HepG2 (cell line): Measurements from ENCODE around the gene TXNIP. TPM values are rescaled to one million over a fixed set of nuclear protein-coding genes. Genes with fewer than 3 reads are reported as not detected.

ENCODE experiments used
- AHR ChIP-seq: IDR thresholded peaks from 2 replicates; pipeline ENCODE4 v1.6.1; 2018; ENCODE audit warnings: missing genetic modification reagents, missing compliant biosample characterization
- ATF7 ChIP-seq, 2 experiments: fragments of 450-650 bp in 1 of 2; sonication (generic) in 1 of 2; formaldehyde crosslinking in 1 of 2; IDR thresholded peaks; 2 replicates each; pipeline versions ENCODE4 v1.4.0 to v1.6.1; 2016 to 2020; ENCODE audit warnings: antibody characterized with exemption in 1 of 2, mild to moderate bottlenecking in 1 of 2, missing genetic modification reagents in 1 of 2
- CBX5 ChIP-seq: sonication (generic); formaldehyde crosslinking; IDR thresholded peaks from 2 replicates; pipeline ENCODE4 v1.4.0; 2020; ENCODE audit warnings: missing genetic modification reagents, borderline replicate concordance
- DMAP1 ChIP-seq: IDR thresholded peaks from 2 replicates; pipeline ENCODE4 v1.6.1; 2016
- ELF1 ChIP-seq: sonication (generic); formaldehyde crosslinking; IDR thresholded peaks from 2 replicates; pipeline ENCODE4 v1.4.0; 2020; ENCODE audit warnings: missing genetic modification reagents
- ELF3 ChIP-seq: IDR thresholded peaks from 2 replicates; pipeline ENCODE4 v1.6.1; 2016; ENCODE audit warnings: missing genetic modification reagents, missing compliant biosample characterization
- GATAD2A ChIP-seq: IDR thresholded peaks from 2 replicates; pipeline ENCODE4 v1.6.1; 2016
- HNF4G ChIP-seq, 2 experiments: sonication (generic) in 1 of 2; formaldehyde crosslinking in 1 of 2; IDR thresholded peaks; 2 replicates each; pipeline versions ENCODE4 v1.4.0 to v1.6.1; 2011 to 2020; ENCODE audit warnings: borderline replicate concordance in 2 of 2, low read depth in 2 of 2, mild to moderate bottlenecking in 2 of 2, low read length in 1 of 2, missing genetic modification reagents in 1 of 2, moderate library complexity in 1 of 2
- HOXA7 ChIP-seq: sonication (generic); formaldehyde crosslinking; IDR thresholded peaks from 2 replicates; pipeline ENCODE4 v1.8.1; 2022; ENCODE audit warnings: mild to moderate bottlenecking, missing genetic modification reagents, moderate library complexity
- LCORL ChIP-seq, 2 experiments: fragments of 450-650 bp in 1 of 2; sonication (generic) in 1 of 2; formaldehyde crosslinking in 1 of 2; IDR thresholded peaks; 2 replicates each; pipeline versions ENCODE4 v1.5.0 to v1.6.1; 2017 to 2020; ENCODE audit warnings: antibody characterized with exemption in 1 of 2, missing genetic modification reagents in 1 of 2
- NPAS2 ChIP-seq: sonication (generic); formaldehyde crosslinking; IDR thresholded peaks from 2 replicates; pipeline ENCODE4 v1.8.0; 2022; ENCODE audit warnings: mild to moderate bottlenecking, missing genetic modification reagents, borderline replicate concordance
- RBM39 ChIP-seq: fragments of 200-400 bp; formaldehyde crosslinking; IDR thresholded peaks from one replicate; pipeline ENCODE4 v1.6.1; 2018; ENCODE audit warnings: antibody characterized with exemption, mild to moderate bottlenecking, low read depth, low read length; ENCODE audit not compliant: poor library complexity, severe bottlenecking
- SMAD9 ChIP-seq: sonication (generic); formaldehyde crosslinking; IDR thresholded peaks from 2 replicates; pipeline ENCODE4 v1.5.1; 2020; ENCODE audit warnings: mild to moderate bottlenecking, missing genetic modification reagents
- WIZ ChIP-seq: sonication (generic); formaldehyde crosslinking; IDR thresholded peaks from 2 replicates; pipeline ENCODE4 v1.5.1; 2020; ENCODE audit warnings: mild to moderate bottlenecking, missing genetic modification reagents
- ZMYM2 ChIP-seq: sonication (generic); formaldehyde crosslinking; IDR thresholded peaks from 2 replicates; pipeline ENCODE4 v1.8.0; 2022; ENCODE audit warnings: mild to moderate bottlenecking, missing genetic modification reagents
- ZNF546 ChIP-seq: sonication (generic); formaldehyde crosslinking; conservative IDR thresholded peaks from 2 replicates; pipeline ENCODE4 v1.8.1; 2023; ENCODE audit warnings: mild to moderate bottlenecking, missing genetic modification reagents
- ZNF614 ChIP-seq: IDR thresholded peaks from 2 replicates; pipeline ENCODE4 v1.6.1; 2018; ENCODE audit warnings: missing biosample characterization, missing genetic modification reagents, inconsistent platforms, borderline replicate concordance
- ZNF720 ChIP-seq: sonication (generic); formaldehyde crosslinking; IDR thresholded peaks from 2 replicates; pipeline ENCODE4 v1.4.0; 2020; ENCODE audit warnings: missing genetic modification reagents
- polyA plus RNA-seq, 8 experiments: library from polyadenylated mRNA; depleted of rRNA in 3 of 8; stranded (reverse) in 7 of 8; unstranded in 1 of 8; fragments of >200 nt; fragmentation: Illumina TruSeq in 4 of 8; extraction: Trizol in 4 of 8; gene quantifications; 2 replicates each; pipeline versions ENCODE4 v1.2.1 to v1.2.3, GENCODE V29; 2011 to 2016; ENCODE audit warnings: low read depth in 4 of 8, missing spikeins in 1 of 8, mixed read lengths in 1 of 8; ENCODE audit not compliant: insufficient read depth in 1 of 8
- total RNA-seq, 5 experiments: library from RNA; depleted of rRNA; stranded (reverse); fragments of >200 nt; fragmentation: Illumina TruSeq; extraction: Trizol; gene quantifications; 2 replicates each; pipeline ENCODE4 v1.2.3, GENCODE V29; 2016; ENCODE audit warnings: low read depth in 1 of 5
- TF ChIP-seq, protein P1 (sequence below): sonication (generic); formaldehyde crosslinking; IDR thresholded peaks from 2 replicates; pipeline ENCODE4 v1.8.1; 2023; ENCODE audit warnings: mild to moderate bottlenecking, moderate library complexity, missing genetic modification reagents
- TF ChIP-seq, protein P2 (sequence below): sonication (generic); formaldehyde crosslinking; IDR thresholded peaks from 2 replicates; pipeline ENCODE4 v1.4.0; 2020; ENCODE audit warnings: mild to moderate bottlenecking, missing genetic modification reagents
- TF ChIP-seq, protein P3 (sequence below): sonication (generic); formaldehyde crosslinking; IDR thresholded peaks from 2 replicates; pipeline ENCODE4 v1.9.0; 2021; ENCODE audit warnings: missing genetic modification reagents, mild to moderate bottlenecking, borderline replicate concordance
- TF ChIP-seq, protein P4 (sequence below): sonication (generic); formaldehyde crosslinking; IDR thresholded peaks from 2 replicates; pipeline ENCODE4 v1.4.0; 2020; ENCODE audit warnings: missing genetic modification reagents

Gene TXNIP
- total and polyA plus RNA-seq, 2 of the 13 experiments (the other 11 are each of a cell fraction or from before 2014, with no cell fraction given) = 24.4 to 237 TPM

DNA sequence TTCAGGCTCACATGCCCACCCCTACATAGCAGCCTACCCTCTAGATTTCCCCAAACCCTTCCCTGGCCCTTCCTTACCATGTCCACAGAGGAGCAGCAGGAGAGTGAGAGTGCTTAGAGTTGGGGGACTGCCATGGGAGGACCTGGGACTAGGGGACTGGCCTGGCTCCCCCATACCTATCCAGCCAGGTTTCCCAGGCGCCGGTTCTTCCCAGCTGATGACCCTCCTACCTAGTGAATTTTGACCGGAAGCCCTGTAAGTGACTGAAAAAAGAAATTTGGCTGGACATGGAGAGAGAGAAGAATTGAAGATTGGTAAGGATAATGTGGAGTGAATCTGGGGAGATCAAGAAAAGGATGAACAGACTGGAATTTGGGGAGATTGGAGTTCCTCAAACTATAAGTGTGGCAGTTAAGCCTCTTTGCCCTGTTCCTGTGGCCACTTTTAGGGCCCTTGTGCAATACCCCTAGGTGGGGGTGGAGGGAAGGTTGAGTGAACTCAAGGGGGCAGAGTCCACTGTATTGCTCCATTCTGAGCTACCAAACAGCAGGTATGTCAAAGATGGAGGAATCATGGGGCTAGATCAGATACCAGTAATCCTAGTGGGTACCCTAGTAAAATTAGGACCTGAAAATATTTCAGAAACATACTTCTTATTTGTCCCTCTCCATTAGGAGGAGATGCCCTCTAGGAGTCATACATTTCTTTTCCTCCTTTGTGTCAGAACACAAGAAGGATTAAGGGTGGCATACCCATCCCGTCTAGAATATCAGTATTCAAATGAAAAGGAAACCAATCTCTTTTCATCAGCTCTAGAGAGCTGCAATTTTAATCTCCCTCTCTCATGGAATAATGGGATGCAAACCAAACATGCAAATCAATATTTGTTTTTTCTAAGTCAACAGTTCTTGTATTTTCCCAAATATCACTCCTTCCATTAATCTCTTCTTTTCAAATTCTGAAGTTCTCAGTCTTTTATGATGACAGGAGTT is 24.0 kb upstream of the TXNIP start (continued):
- TF ChIP-seq WIZ = peak; percentile 72; the same call in 1 of the 2 replicates
- TF ChIP-seq ATF7 (IDR thresholded peaks at IDR 0.05) = no peak
- no peak for TF ChIP-seq ATF7 (CRISPR knock-in tag; IDR thresholded peaks at IDR 0.05)
- TF ChIP-seq NPAS2 (CRISPR knock-in tag) = no peak
- TF ChIP-seq RBM39 = no peak
- no peak for TF ChIP-seq DMAP1 (CRISPR knock-in tag)
- TF ChIP-seq ELF1 = peak; percentile 53; the same call in 1 of the 2 replicates
- TF ChIP-seq, protein P1, sequence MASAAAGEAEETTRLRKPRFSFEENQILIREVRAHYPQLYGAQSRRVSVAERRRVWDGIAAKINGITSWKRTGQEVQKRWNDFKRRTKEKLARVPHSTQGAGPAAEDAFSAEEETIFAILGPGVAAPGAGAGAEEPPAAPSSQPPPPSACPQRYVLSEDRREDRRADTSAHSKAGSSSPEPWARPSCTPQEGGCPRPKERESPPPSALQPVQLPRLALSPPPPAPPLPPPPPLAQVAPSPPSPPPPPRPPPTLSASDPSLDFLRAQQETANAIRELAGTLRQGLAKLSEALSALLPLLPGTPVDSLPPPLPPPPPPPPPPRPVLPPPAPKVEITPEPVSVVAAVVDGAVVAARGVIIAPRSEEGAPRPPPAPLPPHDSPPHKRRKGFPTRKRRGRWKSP (CRISPR knock-in tag) = 0 out of 2 replicates have a peak, but pooled peaks have one; percentile 12
- TF ChIP-seq HNF4G (IDR thresholded peaks at IDR 0.05; ENCODE audit: borderline replicate concordance, low read depth, low read length) = peak; percentile 95
- TF ChIP-seq HNF4G (CRISPR knock-in tag; IDR thresholded peaks at IDR 0.05; ENCODE audit: borderline replicate concordance, low read depth) = peak; percentile 80; the same call in 1 of the 2 replicates
- no peak for TF ChIP-seq SMAD9 (CRISPR knock-in tag)
- TF ChIP-seq ZNF546 (CRISPR knock-in tag) = no peak
- TF ChIP-seq CBX5 (CRISPR knock-in tag) = peak; percentile 78; the same call in 1 of the 2 replicates
- no peak for TF ChIP-seq ZNF720 (CRISPR knock-in tag)
- TF ChIP-seq, protein P2, sequence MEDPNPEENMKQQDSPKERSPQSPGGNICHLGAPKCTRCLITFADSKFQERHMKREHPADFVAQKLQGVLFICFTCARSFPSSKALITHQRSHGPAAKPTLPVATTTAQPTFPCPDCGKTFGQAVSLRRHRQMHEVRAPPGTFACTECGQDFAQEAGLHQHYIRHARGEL (CRISPR knock-in tag) = no peak
- no peak for TF ChIP-seq AHR (CRISPR knock-in tag)
- peak; percentile 86 for TF ChIP-seq GATAD2A
- peak; percentile 58; the same call in 1 of the 2 replicates for TF ChIP-seq ZNF614
- 0 out of 2 replicates have a peak, but pooled peaks have one; percentile 36 for TF ChIP-seq ZMYM2 (CRISPR knock-in tag)
- TF ChIP-seq, protein P3, sequence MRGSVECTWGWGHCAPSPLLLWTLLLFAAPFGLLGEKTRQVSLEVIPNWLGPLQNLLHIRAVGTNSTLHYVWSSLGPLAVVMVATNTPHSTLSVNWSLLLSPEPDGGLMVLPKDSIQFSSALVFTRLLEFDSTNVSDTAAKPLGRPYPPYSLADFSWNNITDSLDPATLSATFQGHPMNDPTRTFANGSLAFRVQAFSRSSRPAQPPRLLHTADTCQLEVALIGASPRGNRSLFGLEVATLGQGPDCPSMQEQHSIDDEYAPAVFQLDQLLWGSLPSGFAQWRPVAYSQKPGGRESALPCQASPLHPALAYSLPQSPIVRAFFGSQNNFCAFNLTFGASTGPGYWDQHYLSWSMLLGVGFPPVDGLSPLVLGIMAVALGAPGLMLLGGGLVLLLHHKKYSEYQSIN (CRISPR knock-in tag) = no peak
- TF ChIP-seq LCORL (IDR thresholded peaks at IDR 0.05) = peak; percentile 75
- TF ChIP-seq LCORL (CRISPR knock-in tag; IDR thresholded peaks at IDR 0.05) = peak; percentile 99
- TF ChIP-seq, protein P4, sequence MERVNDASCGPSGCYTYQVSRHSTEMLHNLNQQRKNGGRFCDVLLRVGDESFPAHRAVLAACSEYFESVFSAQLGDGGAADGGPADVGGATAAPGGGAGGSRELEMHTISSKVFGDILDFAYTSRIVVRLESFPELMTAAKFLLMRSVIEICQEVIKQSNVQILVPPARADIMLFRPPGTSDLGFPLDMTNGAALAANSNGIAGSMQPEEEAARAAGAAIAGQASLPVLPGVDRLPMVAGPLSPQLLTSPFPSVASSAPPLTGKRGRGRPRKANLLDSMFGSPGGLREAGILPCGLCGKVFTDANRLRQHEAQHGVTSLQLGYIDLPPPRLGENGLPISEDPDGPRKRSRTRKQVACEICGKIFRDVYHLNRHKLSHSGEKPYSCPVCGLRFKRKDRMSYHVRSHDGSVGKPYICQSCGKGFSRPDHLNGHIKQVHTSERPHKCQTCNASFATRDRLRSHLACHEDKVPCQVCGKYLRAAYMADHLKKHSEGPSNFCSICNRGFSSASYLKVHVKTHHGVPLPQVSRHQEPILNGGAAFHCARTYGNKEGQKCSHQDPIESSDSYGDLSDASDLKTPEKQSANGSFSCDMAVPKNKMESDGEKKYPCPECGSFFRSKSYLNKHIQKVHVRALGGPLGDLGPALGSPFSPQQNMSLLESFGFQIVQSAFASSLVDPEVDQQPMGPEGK (CRISPR knock-in tag) = peak; percentile 80
- TF ChIP-seq ELF3 (CRISPR knock-in tag) = peak; percentile 22; the same call in 1 of the 2 replicates
- no peak for TF ChIP-seq HOXA7 (CRISPR knock-in tag)
